KBM-7 (cell line): Measurements from ENCODE around the gene RPUSD2.

Experiments
- DNase-seq: peaks from one replicate; pipeline ENCODE4 v3.0.0-alpha.2; 2015
- in situ Hi-C: fragments of 300-500 bp; cut with MboI; formaldehyde crosslinking; loops from 2 replicates; pipeline ENCODE4 v1.14.3; 2020; ENCODE audit warnings: low sequenced_read_pairs, low pct_unique_long_range_greater_than_20kb, mixed read lengths

RPUSD2 gene

GRCh38 chr15:40569129-40569953 is at the start of gene RPUSD2:
RPUSD2 (plus strand) TSS chr15:40569299; CDS start chr15:40569338, 39 bp downstream.
- in situ Hi-C loops = no loop called here
- peak; percentile 91 for DNase-seq

- in situ Hi-C loops = no loop called here
- no peak for DNase-seq
Measured at GRCh38 chr15:40523611-40524010, 45.5 kb upstream of the RPUSD2 start.

- in situ Hi-C loops = no loop called here
Measured at GRCh38 chr15:40525855-40526254, 43.2 kb upstream of the RPUSD2 start.

GRCh38 chr15:40528801-40529200 is 40.3 kb upstream of the RPUSD2 start:
- DNase-seq = no peak
- in situ Hi-C loops = no loop called here

More at GRCh38 chr15:40525855-40526254, 43.2 kb upstream of the RPUSD2 start:
- no peak for DNase-seq

- no peak for DNase-seq
- in situ Hi-C loops = no loop called here
Measured at GRCh38 chr15:40533763-40534364, 35.2 kb upstream of the RPUSD2 start.

GRCh38 chr15:40534371-40534770 is 34.7 kb upstream of the RPUSD2 start:
- peak; percentile 76 for DNase-seq
- in situ Hi-C loops = no loop called here

GRCh38 chr15:40536501-40536900 is 32.6 kb upstream of the RPUSD2 start:
- no peak for DNase-seq
- in situ Hi-C loops = no loop called here

- no peak for DNase-seq
Measured at GRCh38 chr15:40538976-40539375, 30.1 kb upstream of the RPUSD2 start.

GRCh38 chr15:40543082-40543481 is 26.0 kb upstream of the RPUSD2 start:
- in situ Hi-C loops = no loop called here

More at GRCh38 chr15:40538976-40539375, 30.1 kb upstream of the RPUSD2 start:
- in situ Hi-C loops = no loop called here

GRCh38 chr15:40543631-40544294 is 25.3 kb upstream of the RPUSD2 start:
- in situ Hi-C loops = no loop called here
- DNase-seq = no peak

More at GRCh38 chr15:40543082-40543481, 26.0 kb upstream of the RPUSD2 start:
- DNase-seq = no peak

GRCh38 chr15:40545457-40545856 is 23.6 kb upstream of the RPUSD2 start:
- no peak for DNase-seq
- in situ Hi-C loops = no loop called here

GRCh38 chr15:40548610-40549009 is 20.5 kb upstream of the RPUSD2 start:
- in situ Hi-C loops = no loop called here
- DNase-seq = no peak

- DNase-seq = no peak
- in situ Hi-C loops = no loop called here
Measured at GRCh38 chr15:40549894-40550293, 19.2 kb upstream of the RPUSD2 start.

GRCh38 chr15:40550341-40551037 is 18.6 kb upstream of the RPUSD2 start:
- DNase-seq = peak; percentile 47
- in situ Hi-C loops = no loop called here

GRCh38 chr15:40554161-40554525 is 15.0 kb upstream of the RPUSD2 start:
- in situ Hi-C loops = no loop called here
- DNase-seq = no peak

- in situ Hi-C loops = no loop called here
Measured at GRCh38 chr15:40555876-40556275, 13.2 kb upstream of the RPUSD2 start.

GRCh38 chr15:40558952-40559742 is 10.0 kb upstream of the RPUSD2 start:
- no peak for DNase-seq
- in situ Hi-C loops = no loop called here

More at GRCh38 chr15:40555876-40556275, 13.2 kb upstream of the RPUSD2 start:
- DNase-seq = no peak

- no peak for DNase-seq
- in situ Hi-C loops = no loop called here
Measured at GRCh38 chr15:40562691-40563090, 6.4 kb upstream of the RPUSD2 start.

- in situ Hi-C loops = no loop called here
- DNase-seq = no peak
Measured at GRCh38 chr15:40563426-40563825, 5.7 kb upstream of the RPUSD2 start.
